Measurements from ENCODE around the gene PCBP1.
A peak's percentile ranks its signal among the peaks of the same experiment; 100 is the strongest.
"Not testable (repeated sequence)": the region's sequence is repeated elsewhere in the genome, so short reads cannot be mapped to it uniquely, and the experiment has no call there.

PCBP1 gene

GRCh38 chr2:70083344-70084156 is 3.7 kb upstream of the PCBP1 start:
- no peak for DNase-seq

- no peak for DNase-seq
Measured at GRCh38 chr2:70084973-70085710, 2.1 kb upstream of the PCBP1 start.

- DNase-seq = peak in 1 of 2 donors; percentile 40
Measured at GRCh38 chr2:70085711-70086277, 1.5 kb upstream of the PCBP1 start.

GRCh38 chr2:70086278-70086837 is 919 bp upstream of the PCBP1 start:
- DNase-seq = peak; percentile 75 to 76

DNA sequence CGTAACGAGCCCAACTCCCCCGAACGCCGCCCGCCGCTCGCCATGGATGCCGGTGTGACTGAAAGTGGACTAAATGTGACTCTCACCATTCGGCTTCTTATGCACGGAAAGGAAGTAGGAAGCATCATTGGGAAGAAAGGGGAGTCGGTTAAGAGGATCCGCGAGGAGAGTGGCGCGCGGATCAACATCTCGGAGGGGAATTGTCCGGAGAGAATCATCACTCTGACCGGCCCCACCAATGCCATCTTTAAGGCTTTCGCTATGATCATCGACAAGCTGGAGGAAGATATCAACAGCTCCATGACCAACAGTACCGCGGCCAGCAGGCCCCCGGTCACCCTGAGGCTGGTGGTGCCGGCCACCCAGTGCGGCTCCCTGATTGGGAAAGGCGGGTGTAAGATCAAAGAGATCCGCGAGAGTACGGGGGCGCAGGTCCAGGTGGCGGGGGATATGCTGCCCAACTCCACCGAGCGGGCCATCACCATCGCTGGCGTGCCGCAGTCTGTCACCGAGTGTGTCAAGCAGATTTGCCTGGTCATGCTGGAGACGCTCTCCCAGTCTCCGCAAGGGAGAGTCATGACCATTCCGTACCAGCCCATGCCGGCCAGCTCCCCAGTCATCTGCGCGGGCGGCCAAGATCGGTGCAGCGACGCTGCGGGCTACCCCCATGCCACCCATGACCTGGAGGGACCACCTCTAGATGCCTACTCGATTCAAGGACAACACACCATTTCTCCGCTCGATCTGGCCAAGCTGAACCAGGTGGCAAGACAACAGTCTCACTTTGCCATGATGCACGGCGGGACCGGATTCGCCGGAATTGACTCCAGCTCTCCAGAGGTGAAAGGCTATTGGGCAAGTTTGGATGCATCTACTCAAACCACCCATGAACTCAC is 673 bp downstream of the PCBP1 start:
- DNase-seq = peak in 1 of 2 donors; percentile 63

DNA sequence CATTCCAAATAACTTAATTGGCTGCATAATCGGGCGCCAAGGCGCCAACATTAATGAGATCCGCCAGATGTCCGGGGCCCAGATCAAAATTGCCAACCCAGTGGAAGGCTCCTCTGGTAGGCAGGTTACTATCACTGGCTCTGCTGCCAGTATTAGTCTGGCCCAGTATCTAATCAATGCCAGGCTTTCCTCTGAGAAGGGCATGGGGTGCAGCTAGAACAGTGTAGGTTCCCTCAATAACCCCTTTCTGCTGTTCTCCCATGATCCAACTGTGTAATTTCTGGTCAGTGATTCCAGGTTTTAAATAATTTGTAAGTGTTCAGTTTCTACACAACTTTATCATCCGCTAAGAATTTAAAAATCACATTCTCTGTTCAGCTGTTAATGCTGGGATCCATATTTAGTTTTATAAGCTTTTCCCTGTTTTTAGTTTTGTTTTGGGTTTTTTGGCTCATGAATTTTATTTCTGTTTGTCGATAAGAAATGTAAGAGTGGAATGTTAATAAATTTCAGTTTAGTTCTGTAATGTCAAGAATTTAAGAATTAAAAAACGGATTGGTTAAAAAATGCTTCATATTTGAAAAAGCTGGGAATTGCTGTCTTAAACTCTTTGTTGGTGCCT is 1.4 kb downstream of the PCBP1 start:
- DNase-seq = no peak

GRCh38 chr2:70089220-70089982 is 2.1 kb downstream of the PCBP1 start:
- DNase-seq = no peak

- no peak for DNase-seq
Measured at GRCh38 chr2:70089983-70090525, 2.8 kb downstream of the PCBP1 start.

GRCh38 chr2:70090706-70091334 is 3.5 kb downstream of the PCBP1 start:
- no peak for DNase-seq

- no peak for DNase-seq
Measured at GRCh38 chr2:70091364-70091763, 4.1 kb downstream of the PCBP1 start.

GRCh38 chr2:70091816-70092215 is 4.5 kb downstream of the PCBP1 start:
- no peak for DNase-seq

- DNase-seq = not testable (repeated sequence)
Measured at GRCh38 chr2:70092576-70093243, 5.4 kb downstream of the PCBP1 start.

DNA sequence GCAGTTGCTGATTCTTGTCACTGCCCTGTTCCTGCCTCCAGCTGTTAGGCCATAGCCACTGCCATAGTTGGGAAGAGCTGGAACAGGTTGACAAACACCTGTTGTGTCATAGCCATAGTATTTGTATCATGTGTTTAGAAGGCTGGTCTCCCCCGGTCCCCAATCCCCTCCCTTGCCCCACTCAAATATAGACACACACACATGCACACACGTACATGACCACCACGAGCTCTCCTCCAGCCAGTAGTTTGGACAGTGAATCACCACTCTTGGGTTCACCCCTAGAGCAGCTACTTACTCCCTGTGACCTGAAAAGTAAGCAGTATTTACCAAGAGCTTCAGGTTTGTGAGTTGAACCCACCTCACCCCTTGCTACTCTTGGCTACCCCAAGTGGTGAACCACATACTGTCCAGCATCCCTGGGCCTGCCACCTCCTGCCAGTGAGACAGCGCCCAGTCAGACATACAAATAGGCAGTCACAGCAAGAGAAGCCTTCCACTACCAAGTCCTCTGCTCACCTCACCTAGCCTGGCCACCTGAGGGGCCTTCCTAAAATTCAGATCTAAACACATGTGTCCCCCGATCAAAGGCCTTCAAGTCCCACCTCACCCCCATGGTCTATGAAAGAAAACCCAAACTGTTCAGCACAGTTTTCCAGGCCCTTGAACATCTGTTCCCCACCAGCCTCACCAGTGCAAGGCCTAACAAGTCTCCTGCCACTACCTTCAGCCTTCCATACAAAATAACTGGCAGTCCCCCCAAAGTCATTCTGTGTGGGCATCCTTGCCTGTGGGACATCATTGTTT is 7.1 kb downstream of the PCBP1 start:
- no peak for DNase-seq

DNA sequence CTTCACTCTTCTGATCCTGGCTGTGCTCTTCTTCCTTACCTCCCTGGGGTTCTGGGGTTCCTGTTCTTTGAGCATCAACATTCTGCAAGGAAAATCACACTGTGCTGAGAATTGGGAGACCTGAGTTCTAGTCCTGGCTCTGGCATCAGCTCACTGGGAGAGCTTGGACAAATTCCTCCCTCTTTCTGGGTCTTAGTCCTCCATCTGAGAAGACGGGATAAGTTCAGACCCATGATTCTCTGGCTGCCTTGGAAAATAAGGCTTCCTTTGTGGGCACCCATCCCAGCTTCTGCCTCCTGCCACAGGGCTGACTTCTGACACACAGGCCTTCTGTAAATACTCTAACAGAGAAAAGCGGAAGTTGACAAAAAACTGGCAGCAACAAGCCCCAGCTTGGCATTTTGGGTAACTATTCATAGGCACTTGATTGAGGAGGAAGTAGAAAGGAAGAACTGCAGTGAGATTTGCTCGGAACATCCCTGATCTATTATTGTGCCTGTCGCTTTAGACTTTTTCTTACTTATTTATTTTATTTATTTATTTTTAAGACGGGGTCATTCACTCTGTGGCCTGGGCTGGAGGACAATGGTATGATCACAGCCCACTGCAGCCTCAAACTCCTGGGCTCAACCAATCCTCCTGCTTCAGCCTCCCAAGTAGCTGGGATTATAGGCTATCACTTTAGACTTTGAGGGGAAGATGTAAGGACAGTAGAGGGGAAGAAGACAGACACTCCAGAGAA is 7.9 kb downstream of the PCBP1 start:
- peak; percentile 69 to 88 for DNase-seq

GRCh38 chr2:70095720-70096670 is 8.7 kb downstream of the PCBP1 start:
- DNase-seq = no peak

DNA sequence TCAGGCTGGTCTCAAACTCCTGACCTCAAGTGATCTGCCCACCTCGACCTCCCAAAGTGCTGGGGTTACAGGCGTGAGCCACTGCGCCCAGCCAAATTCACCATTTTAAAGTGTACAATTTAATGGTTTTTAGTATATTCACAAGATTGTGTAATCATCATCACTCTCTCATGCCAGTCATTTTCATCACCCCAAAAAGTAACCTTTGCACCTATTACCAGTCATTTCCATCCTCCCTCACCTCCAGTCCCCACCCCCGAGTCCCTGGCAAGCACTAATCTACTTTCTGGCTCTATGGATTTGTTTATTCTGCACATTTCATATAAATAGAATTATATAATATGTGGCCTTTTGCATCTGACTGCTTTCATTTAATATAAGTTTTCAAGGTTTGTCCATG is 10.8 kb downstream of the PCBP1 start:
- no peak for DNase-seq

DNA sequence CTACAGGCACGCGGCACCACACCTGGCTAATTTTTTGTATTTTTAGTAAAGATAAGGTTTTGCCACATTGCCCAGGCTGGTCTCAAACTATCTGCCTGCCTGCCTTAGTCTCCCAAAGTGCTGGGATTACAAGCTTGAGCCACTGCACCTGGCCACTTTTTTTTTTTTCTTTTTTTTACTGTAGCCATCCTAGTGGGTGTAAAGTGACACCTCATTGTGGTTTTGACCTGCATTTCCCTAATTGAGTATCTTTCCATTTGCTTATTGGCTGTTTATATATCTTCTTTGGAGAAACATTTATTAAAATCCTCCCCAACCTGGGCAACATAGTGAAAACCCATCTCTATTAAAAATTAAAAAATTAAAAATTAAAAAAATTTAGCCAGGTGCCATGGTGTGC is 12.0 kb downstream of the PCBP1 start:
- DNase-seq = no peak
